Osteoblast (primary cell): ENCODE measurements around the gene VPS26C. TPM values are rescaled to one million over a fixed set of nuclear protein-coding genes. Genes with fewer than 3 reads are reported as not detected.

Experiments
- DNase-seq: peaks from one replicate; pipeline ENCODE4 v3.0.0; 2011; ENCODE audit warnings: low spot score, mixed read lengths; ENCODE audit not compliant: insufficient read length; ENCODE audit errors: missing footprints
- H2AFZ ChIP-seq: 2 replicates; pipeline ENCODE4 v1.6.0; 2011; ENCODE audit warnings: mild to moderate bottlenecking, low read length
- H3K27ac ChIP-seq: 2 replicates; pipeline ENCODE4 v1.5.1; 2011; ENCODE audit warnings: mild to moderate bottlenecking, low read depth, low read length, moderate library complexity
- H3K27me3 ChIP-seq: 2 replicates; pipeline ENCODE4 v1.6.0; 2012; ENCODE audit warnings: mild to moderate bottlenecking, control low read depth, inconsistent platforms, low read length, moderate library complexity; ENCODE audit not compliant: insufficient read depth
- H3K36me3 ChIP-seq: 2 replicates; pipeline ENCODE4 v1.5.1; 2011; ENCODE audit warnings: mild to moderate bottlenecking, low read length, control low read depth, moderate library complexity; ENCODE audit not compliant: insufficient read depth
- H3K4me1 ChIP-seq: 2 replicates; pipeline ENCODE4 v1.5.1; 2011; ENCODE audit warnings: mild to moderate bottlenecking, low read length, control low read depth, moderate library complexity; ENCODE audit not compliant: insufficient read depth
- H3K4me2 ChIP-seq: 2 replicates; pipeline ENCODE4 v1.6.0; 2011; ENCODE audit warnings: mild to moderate bottlenecking, low read length; ENCODE audit not compliant: insufficient read depth
- H3K4me3 ChIP-seq: fragments of 200-600 bp; sonication (generic); 3 replicates; pipeline ENCODE4 v1.5.1; 2012; ENCODE audit warnings: mild to moderate bottlenecking, low read length, inconsistent platforms; ENCODE audit not compliant: insufficient read depth
- H3K79me2 ChIP-seq: 2 replicates; pipeline ENCODE4 v1.6.0; 2012; ENCODE audit warnings: mild to moderate bottlenecking, low read length, control low read depth, inconsistent platforms; ENCODE audit not compliant: insufficient read depth
- H3K9me3 ChIP-seq: 2 replicates; pipeline ENCODE4 v1.5.1; 2011; ENCODE audit warnings: low read depth, low read length, control low read depth
- H4K20me1 ChIP-seq: 2 replicates; pipeline ENCODE4 v1.6.0; 2012; ENCODE audit warnings: mild to moderate bottlenecking, low read length, control low read depth; ENCODE audit not compliant: insufficient read depth
- small RNA-seq: library from RNA; depleted of rRNA; stranded (forward); fragments of <200 nt; gene quantifications from one replicate; pipeline ENCODE3, GENCODE V24; 2012
- total RNA-seq: library from RNA; depleted of rRNA; stranded (reverse); fragments of >200 nt; gene quantifications from 2 replicates; pipeline ENCODE4 v1.2.3, GENCODE V29; 2012
- TF ChIP-seq, protein P1 (sequence below): IDR thresholded peaks from 2 replicates; pipeline ENCODE4 v1.5.1; 2011; ENCODE audit warnings: mild to moderate bottlenecking, low read depth, low read length, moderate library complexity; ENCODE audit errors: extremely low read depth

The VPS26C gene
- total RNA-seq, 1 donor = 91.9 TPM

DNA sequence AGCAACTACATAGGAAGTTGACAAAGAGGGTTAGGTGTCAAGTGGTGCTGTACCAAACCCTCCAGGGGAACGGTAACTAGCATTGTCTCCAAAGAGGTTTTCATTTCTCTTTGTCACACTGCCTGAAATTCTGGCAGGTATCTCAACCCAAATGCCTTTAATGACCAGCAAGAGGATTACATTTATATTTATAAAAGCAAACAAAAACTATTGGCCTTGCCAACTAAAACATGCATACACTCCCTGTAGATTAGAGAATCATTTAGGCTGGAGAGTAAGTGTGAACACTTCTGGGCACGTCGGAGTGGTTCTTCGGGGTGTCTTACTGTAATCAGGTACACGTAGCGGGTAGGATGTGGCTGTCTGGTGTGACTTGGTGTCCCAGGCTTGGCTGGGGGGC lies 84.9 kb downstream of the VPS26C start:
- TF ChIP-seq, protein P1, sequence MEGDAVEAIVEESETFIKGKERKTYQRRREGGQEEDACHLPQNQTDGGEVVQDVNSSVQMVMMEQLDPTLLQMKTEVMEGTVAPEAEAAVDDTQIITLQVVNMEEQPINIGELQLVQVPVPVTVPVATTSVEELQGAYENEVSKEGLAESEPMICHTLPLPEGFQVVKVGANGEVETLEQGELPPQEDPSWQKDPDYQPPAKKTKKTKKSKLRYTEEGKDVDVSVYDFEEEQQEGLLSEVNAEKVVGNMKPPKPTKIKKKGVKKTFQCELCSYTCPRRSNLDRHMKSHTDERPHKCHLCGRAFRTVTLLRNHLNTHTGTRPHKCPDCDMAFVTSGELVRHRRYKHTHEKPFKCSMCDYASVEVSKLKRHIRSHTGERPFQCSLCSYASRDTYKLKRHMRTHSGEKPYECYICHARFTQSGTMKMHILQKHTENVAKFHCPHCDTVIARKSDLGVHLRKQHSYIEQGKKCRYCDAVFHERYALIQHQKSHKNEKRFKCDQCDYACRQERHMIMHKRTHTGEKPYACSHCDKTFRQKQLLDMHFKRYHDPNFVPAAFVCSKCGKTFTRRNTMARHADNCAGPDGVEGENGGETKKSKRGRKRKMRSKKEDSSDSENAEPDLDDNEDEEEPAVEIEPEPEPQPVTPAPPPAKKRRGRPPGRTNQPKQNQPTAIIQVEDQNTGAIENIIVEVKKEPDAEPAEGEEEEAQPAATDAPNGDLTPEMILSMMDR = no peak
- no peaks in the 10 kb centered on the region for H3K9me3 ChIP-seq
- H3K4me3 ChIP-seq = no peak overlapping the region
- H3K4me2 ChIP-seq = no peak overlapping the region
- H3K36me3 ChIP-seq = peaks cover 79% of the 10 kb centered on the region
- H2AFZ ChIP-seq = no peak overlapping the region
- H3K27ac ChIP-seq = no peak overlapping the region
- H4K20me1 ChIP-seq = peaks cover 19% of the 10 kb centered on the region
- H3K79me2 ChIP-seq = peaks cover 36% of the 10 kb centered on the region
- no peak for DNase-seq
- no peaks in the 10 kb centered on the region for H3K27me3 ChIP-seq
- no peaks in the 10 kb centered on the region for H3K4me1 ChIP-seq

DNA sequence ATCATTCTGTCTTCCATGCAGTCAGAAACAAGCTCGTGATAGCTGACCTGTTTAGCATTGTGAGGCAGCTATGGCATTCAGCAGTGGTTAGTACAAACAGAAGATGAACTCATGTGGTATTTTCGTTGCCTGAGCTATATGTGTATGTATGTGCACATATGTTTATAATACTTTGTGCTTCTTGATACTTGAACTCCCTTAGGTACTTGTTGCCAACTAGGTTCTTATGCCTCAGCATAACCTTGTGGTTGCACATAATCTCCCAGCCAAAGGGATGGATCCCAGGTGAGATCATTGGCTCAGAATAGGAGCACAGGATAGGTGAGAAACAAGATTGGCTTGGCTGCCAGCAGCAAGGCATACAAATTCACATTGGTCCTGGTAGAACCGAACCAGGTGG lies 86.1 kb downstream of the VPS26C start:
- no peak for DNase-seq

GRCh38 chr21:37176716-37177115 lies 90.4 kb downstream of the VPS26C start:
- H3K79me2 ChIP-seq = peaks cover 38% of the 10 kb centered on the region
- H3K27me3 ChIP-seq = no peaks in the 10 kb centered on the region
- no peak overlapping the region for H2AFZ ChIP-seq
- H3K4me1 ChIP-seq = peaks cover 9% of the 10 kb centered on the region
- H3K27ac ChIP-seq = no peak overlapping the region
- DNase-seq = no peak
- TF ChIP-seq, protein P1 = no peak
- no peak overlapping the region for H3K4me3 ChIP-seq
- H3K36me3 ChIP-seq = peaks cover 77% of the 10 kb centered on the region
- H3K4me2 ChIP-seq = no peak overlapping the region
- H4K20me1 ChIP-seq = peaks cover 28% of the 10 kb centered on the region
- no peaks in the 10 kb centered on the region for H3K9me3 ChIP-seq

More for the DNA sequence above, 86.1 kb downstream of the VPS26C start:
- no peak overlapping the region for H3K4me3 ChIP-seq
- peaks cover 9% of the 10 kb centered on the region for H3K4me1 ChIP-seq
- H3K9me3 ChIP-seq = no peaks in the 10 kb centered on the region
- TF ChIP-seq, protein P1 = no peak
- peaks cover 79% of the 10 kb centered on the region for H3K36me3 ChIP-seq
- no peak overlapping the region for H3K27ac ChIP-seq
- no peaks in the 10 kb centered on the region for H3K27me3 ChIP-seq
- H3K4me2 ChIP-seq = no peak overlapping the region
- no peak overlapping the region for H2AFZ ChIP-seq
- peaks cover 27% of the 10 kb centered on the region for H4K20me1 ChIP-seq
- H3K79me2 ChIP-seq = peaks cover 43% of the 10 kb centered on the region

Small RNA genes lying within 50 kb of the gene (small RNA-seq; reads per million reads assigned to genes)
- gene RN7SL678P = not detected

Other genes starting within 250 kb of the VPS26C start
- 2.5 and 5.9 TPM in 2 replicates for gene PIGP, start 194.3 kb downstream of the VPS26C start, total RNA-seq
- 364 and 410 TPM in 2 replicates for gene TTC3, start 194.1 kb downstream of the VPS26C start, total RNA-seq
- 93.1 and 99.2 TPM in 2 replicates for gene DYRK1A, start 99.4 kb upstream of the VPS26C start, total RNA-seq